HAP-1 (cell line): ENCODE data around the gene REV1.

ENCODE experiments used
- DNase-seq, 2 experiments: peaks; one replicate each; pipeline ENCODE4 v3.0.0-alpha.2; 2016 to 2020; ENCODE audit warnings: low spot score in 2 of 2
- H3K27me3 ChIP-seq: fragments of 250-450 bp; sonication (Bioruptor Pico); 2 replicates; pipeline ENCODE4 v1.5.1; 2020; ENCODE audit warnings: low read depth, mild to moderate bottlenecking, moderate library complexity
- H3K36me3 ChIP-seq: fragments of 250-450 bp; sonication (Bioruptor Pico); replicated peaks from 2 replicates; pipeline ENCODE4 v1.5.1; 2020; ENCODE audit warnings: mild to moderate bottlenecking
- H3K4me1 ChIP-seq: fragments of 250-450 bp; sonication (Bioruptor Pico); 2 replicates; pipeline ENCODE4 v1.5.1; 2020; ENCODE audit warnings: mild to moderate bottlenecking
- H3K4me3 ChIP-seq: fragments of 250-450 bp; sonication (Bioruptor Pico); 2 replicates; pipeline ENCODE4 v1.5.1; 2020; ENCODE audit warnings: mild to moderate bottlenecking, moderate library complexity
- H3K9me3 ChIP-seq: fragments of 250-450 bp; sonication (Bioruptor Pico); 2 replicates; pipeline ENCODE4 v1.5.1; 2020; ENCODE audit warnings: mild to moderate bottlenecking, moderate library complexity
- in situ Hi-C: fragments of 300-500 bp; cut with MboI; formaldehyde crosslinking; loops from 3 replicates; pipeline ENCODE4 v1.14.3; 2020; ENCODE audit warnings: low sequenced_read_pairs, inconsistent platforms, mixed read lengths

The REV1 gene

DNA sequence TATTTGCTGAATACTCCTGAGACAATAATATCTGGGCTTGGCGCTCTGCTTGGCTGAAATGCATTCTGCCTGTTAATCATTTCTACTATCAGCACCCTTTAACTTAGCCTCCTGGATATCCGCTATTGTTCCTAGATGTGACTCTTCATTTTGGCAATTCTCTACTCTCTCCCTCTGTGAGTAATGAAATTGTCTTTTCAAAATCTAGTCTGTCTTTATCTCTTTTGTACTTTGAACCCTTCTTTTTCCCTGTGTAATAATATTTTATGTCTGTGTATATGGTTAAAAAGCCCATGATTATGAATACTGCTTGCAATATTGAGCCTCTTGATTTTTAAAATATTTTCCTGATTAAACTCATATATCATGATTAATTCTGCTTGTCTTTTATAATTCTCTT, 6.2 kb upstream of the REV1 start:
- peaks cover 2% of the 10 kb centered on the region; the same call in 1 of the 2 replicates for H3K4me1 ChIP-seq
- DNase-seq: no peak
- H3K36me3 ChIP-seq: no peaks in the 10 kb centered on the region
- H3K9me3 ChIP-seq: no peaks in the 10 kb centered on the region
- no peak overlapping the region for H3K4me3 ChIP-seq
- in situ Hi-C loops: loop anchor here (25.0 kb wide), 1 partner anchor 309 kb away; the partner anchor contains the start of genes MITD1 and MRPL30
- peaks cover 23% of the 10 kb centered on the region for H3K27me3 ChIP-seq

DNA sequence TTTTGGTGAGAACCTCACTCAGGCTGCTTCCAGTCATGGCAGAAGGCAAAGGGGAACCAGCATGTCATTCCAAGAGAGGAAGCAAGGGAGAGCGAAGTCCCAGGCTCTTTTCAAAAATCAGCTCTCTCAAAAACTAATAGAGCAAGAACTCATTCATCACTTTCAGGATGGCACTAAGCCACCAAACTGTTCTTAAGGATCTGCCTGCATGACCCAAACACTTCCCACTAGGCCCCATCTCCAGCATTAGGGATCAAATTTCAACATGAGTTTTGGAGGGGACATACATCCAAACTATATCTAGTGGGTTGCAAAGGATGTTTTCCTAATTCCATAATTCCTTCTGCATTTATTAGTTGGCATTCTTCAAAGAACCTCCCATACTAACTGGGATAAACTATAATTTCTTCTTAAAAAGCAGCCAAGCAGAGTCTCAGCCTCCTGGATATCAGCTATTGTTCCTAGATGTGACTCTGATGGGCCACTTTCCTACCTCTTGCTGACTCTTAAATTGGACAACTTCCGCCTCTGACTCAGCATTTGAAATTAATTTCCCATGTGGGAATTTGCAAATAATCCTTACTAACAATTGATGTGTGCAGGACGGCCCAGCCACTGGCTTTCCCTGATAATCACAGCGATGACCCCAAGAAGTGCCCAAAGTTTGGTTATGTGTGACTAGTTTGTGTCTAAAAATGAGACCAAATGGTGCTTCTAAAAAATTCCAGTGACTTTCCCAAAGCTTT, 5.5 kb upstream of the REV1 start:
- Histone ChIP-seq H3K9me3 (no peaks in the 10 kb centered on the region), H3K36me3 (no peaks in the 10 kb centered on the region), H3K4me3 (no peak overlapping the region), H3K4me1 (peaks cover 8% of the 10 kb centered on the region), H3K27me3 (peaks cover 19% of the 10 kb centered on the region)
- in situ Hi-C loops: loop anchor here (25.0 kb wide), 1 partner anchor 308 kb away; the partner anchor contains the start of genes MITD1 and MRPL30
- no peak for DNase-seq

DNA sequence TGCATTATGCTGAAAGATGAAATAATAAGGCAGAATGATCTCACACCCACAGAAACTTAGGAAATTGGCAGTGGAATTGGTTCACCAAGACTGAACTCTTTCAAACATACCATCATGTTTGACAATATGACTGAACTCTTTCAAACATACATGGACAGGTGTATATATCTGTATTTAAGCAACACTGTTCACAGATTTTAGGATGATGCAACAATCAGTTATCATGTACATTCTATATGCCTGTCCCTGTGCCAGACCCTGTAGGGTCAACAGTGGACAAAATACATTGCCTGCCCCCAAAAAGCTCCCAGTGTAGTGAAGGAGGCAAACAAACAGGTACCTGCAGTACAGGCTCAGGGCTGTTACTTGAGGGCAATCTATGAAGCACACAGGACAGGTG, 2.9 kb upstream of the REV1 start:
- no peak for DNase-seq
- Histone ChIP-seq H3K4me1 (peaks cover 8% of the 10 kb centered on the region), H3K36me3 (no peaks in the 10 kb centered on the region), H3K27me3 (peaks cover 5% of the 10 kb centered on the region; the same call in 1 of the 2 replicates), H3K9me3 (no peaks in the 10 kb centered on the region), H3K4me3 (no peak overlapping the region)
- in situ Hi-C loops: loop anchor here (25.0 kb wide), 1 partner anchor 305 kb away; the partner anchor contains the start of genes MITD1 and MRPL30

DNA sequence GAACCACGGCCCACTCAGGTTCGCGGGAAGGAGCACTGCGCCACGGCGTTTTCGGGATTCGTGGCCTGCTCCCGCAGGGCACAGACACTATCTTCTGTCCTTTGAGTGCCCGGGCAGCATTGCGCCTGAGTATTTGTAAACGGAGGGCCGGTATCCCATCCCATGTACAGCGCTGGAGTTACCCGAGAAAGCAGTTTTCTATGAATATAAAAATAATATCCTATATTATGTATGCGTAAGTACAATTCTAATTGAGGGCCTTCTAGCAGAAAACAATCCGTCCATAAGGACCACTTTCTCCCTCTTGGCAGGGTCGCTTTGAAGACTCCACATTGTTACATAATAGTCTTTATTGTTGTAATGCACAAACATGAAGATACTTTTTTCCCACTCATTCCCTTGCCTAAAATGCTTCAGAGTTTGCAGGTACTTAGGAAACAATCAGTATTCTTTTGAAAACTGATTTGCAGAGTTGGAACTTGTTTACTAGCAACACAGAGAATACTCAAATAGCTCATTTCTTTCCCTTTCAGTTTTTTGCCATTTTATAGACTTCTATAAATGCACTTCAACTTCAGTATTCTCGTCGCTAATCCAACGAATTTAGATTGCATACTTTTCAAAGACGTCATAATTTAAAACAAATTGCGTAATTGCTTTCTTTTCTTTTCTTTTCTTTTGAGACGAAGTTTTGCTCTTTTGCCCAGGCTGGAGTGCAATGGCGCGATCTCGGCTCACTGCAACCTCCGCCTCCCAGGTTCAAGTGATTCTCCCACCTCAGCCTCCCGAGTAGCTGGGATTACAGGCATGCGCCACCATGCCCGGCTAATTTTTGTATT, 1.0 kb upstream of the REV1 start:
- H3K4me3 ChIP-seq: peak overlapping the region; percentile 80
- H3K36me3 ChIP-seq: no peaks in the 10 kb centered on the region
- peaks cover 3% of the 10 kb centered on the region; the same call in 1 of the 2 replicates for H3K27me3 ChIP-seq
- H3K4me1 ChIP-seq: peaks cover 8% of the 10 kb centered on the region
- no peak for DNase-seq
- in situ Hi-C loops: loop anchor here (25.0 kb wide), 1 partner anchor 304 kb away; the partner anchor contains the start of genes MITD1 and MRPL30
- H3K9me3 ChIP-seq: no peaks in the 10 kb centered on the region

DNA sequence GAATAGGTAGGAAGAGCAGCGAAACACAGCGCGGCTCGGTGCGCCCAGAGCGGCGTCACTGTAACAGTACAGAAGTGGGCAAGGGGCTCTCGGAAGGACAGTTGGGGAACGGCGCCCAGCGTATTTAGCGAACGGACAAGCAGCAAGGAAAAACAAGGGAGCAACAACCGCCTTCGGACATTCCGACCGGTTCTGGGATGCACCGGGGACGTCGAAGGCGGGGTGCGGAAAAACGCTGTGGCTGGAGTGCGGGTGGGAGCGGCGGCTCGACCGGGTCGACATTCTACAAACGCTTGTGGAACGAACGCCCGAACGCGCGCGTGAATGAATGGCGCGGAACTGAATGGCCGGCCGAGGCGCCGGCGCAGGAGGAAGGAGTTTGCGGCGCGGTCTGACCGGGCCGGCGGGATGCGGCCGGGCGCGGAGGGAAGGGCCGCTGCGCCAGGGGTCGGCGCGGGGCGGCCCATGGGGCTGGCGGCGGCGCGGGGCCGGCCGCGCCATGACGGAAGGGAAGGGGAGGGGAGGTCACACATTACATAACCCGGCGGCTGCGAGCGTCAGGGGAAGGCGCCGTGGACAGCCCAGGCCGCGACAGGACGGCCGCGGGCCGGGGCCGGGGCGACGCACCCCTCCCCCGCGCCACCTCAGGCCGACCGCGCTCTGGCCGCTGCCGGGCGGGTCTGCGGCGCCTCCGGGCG, 605 bp downstream of the REV1 start:
- peaks cover 20% of the 10 kb centered on the region for H3K4me1 ChIP-seq
- H3K9me3 ChIP-seq: no peaks in the 10 kb centered on the region
- H3K27me3 ChIP-seq: peaks cover 3% of the 10 kb centered on the region; the same call in 1 of the 2 replicates
- peak overlapping the region; percentile 80 for H3K4me3 ChIP-seq
- no peaks in the 10 kb centered on the region for H3K36me3 ChIP-seq
- DNase-seq: peak; percentile 15 to 63
- in situ Hi-C loops: loop anchor here (25.0 kb wide), 1 partner anchor 302 kb away; the partner anchor contains the start of genes MITD1 and MRPL30

DNA sequence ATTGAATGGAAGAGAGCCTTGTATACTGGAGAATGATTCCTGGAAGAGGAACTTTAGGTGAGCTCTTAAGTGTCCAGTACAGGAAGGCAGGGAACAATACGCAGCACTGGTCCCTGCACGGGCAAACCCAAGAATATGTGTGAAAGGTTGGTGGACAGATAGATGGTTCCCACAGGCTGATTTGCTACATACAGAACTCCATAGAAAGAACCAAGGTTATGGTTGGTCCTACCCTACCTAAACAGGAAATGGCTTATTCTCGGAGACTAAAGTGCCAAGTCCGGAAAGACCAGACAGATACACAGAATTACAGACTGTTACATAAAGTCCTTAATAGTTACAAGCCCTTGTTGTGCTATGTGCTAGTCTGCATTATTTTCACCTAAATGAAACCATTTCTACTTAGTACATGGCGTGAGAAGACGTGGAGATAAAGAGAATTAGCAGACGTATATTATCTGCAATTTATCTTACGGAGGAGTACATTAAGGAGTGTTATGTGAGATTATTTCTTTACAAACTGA, 1.2 kb downstream of the REV1 start:
- H3K9me3 ChIP-seq: no peaks in the 10 kb centered on the region
- peaks cover 3% of the 10 kb centered on the region; the same call in 1 of the 2 replicates for H3K27me3 ChIP-seq
- peaks cover 23% of the 10 kb centered on the region for H3K4me1 ChIP-seq
- peak in 1 of 2 experiments; percentile 19 for DNase-seq
- in situ Hi-C loops: loop anchor here (25.0 kb wide), 1 partner anchor 301 kb away; the partner anchor contains the start of genes MITD1 and MRPL30
- no peaks in the 10 kb centered on the region for H3K36me3 ChIP-seq
- H3K4me3 ChIP-seq: peak overlapping the region; percentile 80

DNA sequence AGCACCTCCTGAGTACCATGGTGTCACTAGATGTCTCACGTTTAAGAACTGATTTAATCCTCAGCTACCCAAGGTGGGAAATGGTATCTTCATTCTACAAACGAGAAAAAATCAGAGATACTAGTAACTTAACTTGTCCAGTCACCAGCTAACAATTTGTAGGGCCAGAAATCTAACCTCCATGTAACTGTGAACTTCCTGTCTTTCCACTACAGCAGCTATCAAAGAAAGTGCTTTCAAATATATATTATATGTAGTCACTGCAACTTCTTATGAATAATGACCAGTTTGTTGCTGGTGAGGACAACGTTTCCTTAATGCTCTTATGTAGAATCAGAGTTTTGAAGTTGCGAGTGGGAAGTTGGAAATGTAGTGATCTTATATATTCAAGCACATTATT, 1.9 kb downstream of the REV1 start:
- no peaks in the 10 kb centered on the region for H3K9me3 ChIP-seq
- no peak for DNase-seq
- peaks cover 3% of the 10 kb centered on the region; the same call in 1 of the 2 replicates for H3K27me3 ChIP-seq
- H3K36me3 ChIP-seq: no peaks in the 10 kb centered on the region
- H3K4me1 ChIP-seq: peaks cover 23% of the 10 kb centered on the region
- H3K4me3 ChIP-seq: no peak overlapping the region
- in situ Hi-C loops: loop anchor here (25.0 kb wide), 1 partner anchor 301 kb away; the partner anchor contains the start of genes MITD1 and MRPL30

DNA sequence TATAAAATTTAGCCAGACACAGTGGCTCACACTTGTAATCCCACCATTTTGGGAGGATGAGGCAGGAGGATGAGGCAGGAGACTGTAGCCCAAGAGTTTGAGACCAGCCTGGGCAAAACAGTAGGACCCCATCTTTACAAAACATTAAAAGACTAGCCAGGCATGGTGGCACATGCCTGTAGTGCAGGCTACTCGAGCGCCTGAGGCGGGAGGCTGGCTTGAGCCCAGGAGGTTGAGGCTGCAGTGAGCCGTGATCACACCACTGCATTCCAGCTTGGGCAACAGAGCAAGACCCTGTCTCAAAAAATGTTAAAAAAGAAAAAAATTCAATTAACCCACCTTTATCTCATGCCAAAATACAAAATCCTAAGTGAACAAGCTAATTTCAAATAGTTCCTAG, 4.0 kb downstream of the REV1 start:
- no peak overlapping the region for H3K4me3 ChIP-seq
- in situ Hi-C loops: loop anchor here (25.0 kb wide), 1 partner anchor 299 kb away; the partner anchor contains the start of genes MITD1 and MRPL30
- peak in 1 of 2 experiments; percentile 22 for DNase-seq
- no peaks in the 10 kb centered on the region for H3K36me3 ChIP-seq
- no peaks in the 10 kb centered on the region for H3K9me3 ChIP-seq
- H3K4me1 ChIP-seq: peaks cover 21% of the 10 kb centered on the region
- H3K27me3 ChIP-seq: peaks cover 1% of the 10 kb centered on the region; the same call in 1 of the 2 replicates

DNA sequence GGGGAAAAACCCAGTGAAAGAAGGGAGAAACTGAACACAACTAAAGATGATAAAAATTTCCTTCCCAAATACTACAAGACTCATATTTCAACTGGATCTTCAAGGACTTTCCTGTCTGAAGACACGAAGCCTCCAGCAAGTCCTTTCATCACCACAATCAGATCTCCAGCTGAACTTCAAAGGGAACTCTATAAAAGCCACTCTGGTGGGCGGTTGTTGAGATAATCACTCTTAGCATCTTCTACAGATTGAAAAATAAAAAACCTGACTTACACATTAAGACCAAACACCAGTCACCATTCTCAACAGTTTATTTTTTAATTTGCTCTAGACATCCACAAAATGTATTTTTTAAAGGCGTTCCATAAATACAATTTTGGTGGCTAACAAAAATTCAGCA, 4.4 kb downstream of the REV1 start:
- H3K9me3 ChIP-seq: no peaks in the 10 kb centered on the region
- in situ Hi-C loops: loop anchor here (25.0 kb wide), 1 partner anchor 298 kb away; the partner anchor contains the start of genes MITD1 and MRPL30
- H3K36me3 ChIP-seq: no peaks in the 10 kb centered on the region
- H3K27me3 ChIP-seq: no peaks in the 10 kb centered on the region
- peaks cover 17% of the 10 kb centered on the region for H3K4me1 ChIP-seq
- no peak overlapping the region for H3K4me3 ChIP-seq
- DNase-seq: no peak

DNA sequence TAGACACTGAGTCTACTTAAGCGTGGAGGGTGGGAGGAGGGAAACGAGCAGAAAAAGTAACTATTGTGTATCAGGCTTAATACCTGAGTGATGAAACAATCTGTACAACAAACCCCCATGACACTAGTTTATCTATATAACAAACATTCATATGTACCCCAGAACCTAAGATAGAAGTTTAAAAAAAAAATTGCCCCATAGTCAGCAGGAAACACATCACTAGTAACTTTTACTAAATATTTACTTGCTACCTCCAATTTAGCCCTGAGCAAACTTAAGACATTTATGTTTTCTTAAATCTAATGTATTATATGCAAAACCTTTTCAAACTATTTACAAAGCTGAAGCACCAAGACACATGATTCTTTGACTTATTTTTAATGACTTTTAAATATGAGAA, 5.6 kb downstream of the REV1 start:
- Histone ChIP-seq H3K4me3 (no peak overlapping the region), H3K9me3 (no peaks in the 10 kb centered on the region), H3K27me3 (no peaks in the 10 kb centered on the region), H3K36me3 (no peaks in the 10 kb centered on the region), H3K4me1 (peaks cover 17% of the 10 kb centered on the region)
- in situ Hi-C loops: loop anchor here (25.0 kb wide), 1 partner anchor 297 kb away; the partner anchor contains the start of genes MITD1 and MRPL30
- DNase-seq: no peak

DNA sequence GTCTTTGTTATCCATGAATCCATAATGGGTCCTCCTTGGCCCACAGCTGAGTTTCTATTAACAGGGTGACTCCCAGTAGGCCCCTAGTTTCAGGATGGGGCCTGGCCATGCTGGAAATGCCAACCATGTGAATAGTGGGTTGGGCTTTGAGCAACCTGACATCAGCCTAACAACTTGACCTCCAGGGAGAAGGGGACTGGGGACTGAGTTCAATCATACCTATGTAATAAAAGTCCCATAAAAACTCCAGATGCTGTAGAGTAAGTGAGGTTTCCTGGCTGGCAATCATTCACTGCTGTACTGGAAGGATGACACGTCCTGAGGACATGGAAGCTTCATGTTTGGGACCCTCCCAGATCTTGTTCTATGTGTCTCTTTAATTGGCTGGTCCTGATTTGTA, 7.9 kb downstream of the REV1 start:
- Histone ChIP-seq H3K4me1 (peaks cover 17% of the 10 kb centered on the region), H3K36me3 (no peaks in the 10 kb centered on the region; the same call in 1 of the 2 replicates), H3K27me3 (no peaks in the 10 kb centered on the region), H3K9me3 (no peaks in the 10 kb centered on the region), H3K4me3 (no peak overlapping the region)
- DNase-seq: peak; percentile 44 to 68
- in situ Hi-C loops: loop anchor here (25.0 kb wide), 1 partner anchor 295 kb away; the partner anchor contains the start of genes MITD1 and MRPL30

DNA sequence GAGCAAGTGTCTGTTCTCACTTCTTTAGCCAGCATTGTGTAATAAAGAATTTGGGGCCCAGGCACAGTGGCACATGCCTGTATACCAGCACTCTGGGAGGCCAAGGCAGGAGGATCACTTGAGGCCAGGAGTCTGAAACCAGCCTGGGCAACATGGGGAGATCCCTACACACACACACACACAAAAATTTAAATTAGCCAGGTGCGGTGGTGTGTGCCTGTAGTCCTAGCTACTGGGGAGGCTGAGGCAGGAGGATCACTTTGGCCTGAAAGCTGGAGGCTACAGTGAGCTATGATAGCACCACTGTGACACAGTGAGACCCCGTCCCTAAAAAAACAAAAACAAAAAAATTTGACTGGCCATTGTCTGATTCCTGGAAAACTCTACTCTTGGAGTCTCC, 8.3 kb downstream of the REV1 start:
- H3K9me3 ChIP-seq: no peaks in the 10 kb centered on the region
- in situ Hi-C loops: loop anchor here (25.0 kb wide), 1 partner anchor 294 kb away; the partner anchor contains the start of genes MITD1 and MRPL30
- no peaks in the 10 kb centered on the region; the same call in 1 of the 2 replicates for H3K36me3 ChIP-seq
- no peak overlapping the region for H3K4me3 ChIP-seq
- no peak for DNase-seq
- H3K4me1 ChIP-seq: peaks cover 17% of the 10 kb centered on the region
- H3K27me3 ChIP-seq: no peaks in the 10 kb centered on the region
